Measurements from ENCODE around the gene OSTF1.

- no peak for TF ChIP-seq CTCF (conservative IDR thresholded peaks at IDR 0.05)
- TF ChIP-seq EZH2 (IDR thresholded peaks at IDR 0.05; ENCODE audit: low read depth), result no peak
These were observed 35.4 kb downstream of the OSTF1 start for GRCh38 chr9:75123696-75124095.
